ENCODE measurements around the gene ZCCHC17.

Gene ZCCHC17

GRCh38 chr1:31308036-31308435, 11.2 kb downstream of the ZCCHC17 start:
- no peak for FAIRE-seq

- FAIRE-seq, result no peak
Measured at GRCh38 chr1:31310198-31310597, 13.4 kb downstream of the ZCCHC17 start.

DNA sequence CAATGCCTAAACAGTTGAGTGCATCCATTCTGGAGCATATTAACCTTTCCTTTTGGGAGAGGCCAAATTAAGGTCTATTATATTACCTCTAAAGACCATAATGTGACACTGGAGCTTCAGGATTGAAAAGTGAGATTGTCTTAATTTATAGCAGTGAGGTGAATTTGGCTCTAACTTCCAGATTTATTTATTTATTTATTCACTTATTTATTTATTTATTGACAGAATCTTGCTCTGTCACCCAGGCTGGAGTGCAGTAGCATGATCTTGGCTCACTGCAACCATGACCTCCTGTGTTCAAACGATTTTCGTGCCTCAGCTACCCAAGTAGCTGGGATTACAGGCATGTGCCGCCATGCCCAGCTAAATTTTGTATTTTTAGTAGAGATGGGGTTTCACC, 19.1 kb downstream of the ZCCHC17 start:
- FAIRE-seq, result no peak

GRCh38 chr1:31318146-31318545, 21.3 kb downstream of the ZCCHC17 start:
- no peak for FAIRE-seq

- FAIRE-seq, result no peak
Measured at GRCh38 chr1:31324093-31324492, 27.3 kb downstream of the ZCCHC17 start.

GRCh38 chr1:31324992-31325391, 28.2 kb downstream of the ZCCHC17 start:
- FAIRE-seq, result no peak

DNA sequence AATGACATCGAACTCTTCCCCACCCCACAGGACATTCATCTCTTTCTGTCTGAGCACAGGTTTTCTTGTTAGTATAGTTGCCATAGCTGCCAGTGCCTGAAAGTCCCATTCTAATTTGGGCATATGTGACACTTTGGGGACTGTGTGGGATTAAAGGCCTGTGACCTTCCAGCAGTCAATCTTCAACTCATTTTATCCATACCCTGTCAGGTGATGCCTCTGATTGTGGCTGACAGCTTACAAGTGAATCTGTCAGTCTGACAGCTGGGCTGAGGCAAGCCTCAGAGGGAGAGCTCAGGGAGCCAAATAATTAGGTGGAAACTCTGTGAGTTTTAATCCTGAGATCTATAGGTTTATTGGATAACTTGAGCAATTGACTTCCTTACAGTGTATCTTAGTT, 29.6 kb downstream of the ZCCHC17 start:
- no peak for FAIRE-seq

DNA sequence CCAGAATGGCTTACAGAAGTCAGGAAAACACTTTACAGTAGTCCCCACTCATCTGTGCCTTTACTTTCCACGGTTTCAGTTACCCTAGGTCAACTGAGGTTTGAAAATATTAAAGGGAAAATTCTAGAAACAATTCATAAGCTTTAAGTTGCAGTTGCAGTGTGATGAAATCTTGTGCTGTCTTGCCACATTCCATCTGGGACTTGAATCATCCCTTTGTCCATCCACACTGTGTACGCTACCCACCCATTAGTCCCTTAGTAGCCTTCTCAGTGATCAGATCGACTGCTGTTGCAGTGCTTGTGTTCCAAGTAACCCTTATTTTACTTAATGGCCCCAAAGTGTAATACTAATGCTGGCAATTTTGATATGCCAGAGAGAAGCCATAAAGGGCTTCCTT, 30.5 kb downstream of the ZCCHC17 start:
- no peak for FAIRE-seq

GRCh38 chr1:31335007-31335406, 38.2 kb downstream of the ZCCHC17 start:
- peak; percentile 95 for FAIRE-seq

DNA sequence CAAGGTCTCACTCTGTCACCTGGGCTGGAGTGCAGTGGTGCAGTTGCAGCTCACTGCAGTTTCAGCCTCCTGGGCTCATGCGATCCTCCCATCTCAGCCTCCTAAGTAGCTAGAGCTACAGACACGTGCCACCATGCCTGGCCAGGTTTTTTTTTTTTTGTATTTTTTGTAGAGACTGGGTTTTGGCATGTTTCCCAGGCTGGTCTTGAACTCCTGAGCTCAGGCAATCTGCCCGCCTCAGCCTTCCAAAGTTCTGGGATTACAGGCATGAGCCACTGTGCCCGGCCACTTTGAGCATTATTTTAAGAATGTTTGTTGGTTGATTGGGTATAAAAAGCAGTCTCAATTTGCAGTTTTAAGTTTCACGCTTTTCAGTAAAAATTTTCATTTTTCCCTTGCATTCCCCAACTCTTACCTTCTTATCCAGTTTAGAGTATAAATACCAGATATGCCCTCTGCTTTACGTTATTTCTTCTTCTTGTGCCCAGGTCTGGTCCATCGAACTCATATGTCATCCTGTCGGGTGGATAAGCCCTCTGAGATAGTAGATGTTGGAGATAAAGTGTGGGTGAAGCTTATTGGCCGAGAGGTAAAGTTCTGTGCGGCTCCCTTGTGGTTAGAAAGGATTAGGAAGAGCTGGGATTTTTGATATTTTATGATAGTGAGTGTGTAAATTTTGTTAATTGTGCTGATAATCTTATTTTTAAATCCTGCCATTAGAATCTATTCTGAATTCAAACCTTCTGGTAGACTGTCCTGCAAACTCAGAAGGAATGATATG, 40.0 kb downstream of the ZCCHC17 start:
- FAIRE-seq, result no peak

- FAIRE-seq, result no peak
Measured at GRCh38 chr1:31344503-31344902, 47.7 kb downstream of the ZCCHC17 start.

GRCh38 chr1:31345635-31346034, 48.8 kb downstream of the ZCCHC17 start:
- FAIRE-seq, result no peak

DNA sequence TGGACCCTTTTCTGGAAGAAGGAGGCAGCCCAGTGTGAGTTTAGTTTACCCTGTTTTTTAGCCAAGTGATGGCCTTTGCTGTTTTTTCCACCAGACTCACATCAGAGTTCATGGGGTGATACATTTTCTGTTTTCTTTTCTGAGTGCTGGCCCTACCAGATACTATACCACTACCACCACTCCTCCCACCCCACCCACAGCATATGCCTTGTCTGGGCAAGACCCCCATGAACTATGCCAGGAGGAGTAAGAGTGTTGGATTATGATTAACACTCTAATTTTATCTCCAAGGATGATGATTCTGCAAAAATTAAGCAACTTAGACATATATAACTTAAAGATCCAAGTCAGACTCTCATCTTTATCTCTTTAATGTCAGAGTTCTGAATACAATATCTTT, 50.0 kb downstream of the ZCCHC17 start:
- FAIRE-seq, result no peak

DNA sequence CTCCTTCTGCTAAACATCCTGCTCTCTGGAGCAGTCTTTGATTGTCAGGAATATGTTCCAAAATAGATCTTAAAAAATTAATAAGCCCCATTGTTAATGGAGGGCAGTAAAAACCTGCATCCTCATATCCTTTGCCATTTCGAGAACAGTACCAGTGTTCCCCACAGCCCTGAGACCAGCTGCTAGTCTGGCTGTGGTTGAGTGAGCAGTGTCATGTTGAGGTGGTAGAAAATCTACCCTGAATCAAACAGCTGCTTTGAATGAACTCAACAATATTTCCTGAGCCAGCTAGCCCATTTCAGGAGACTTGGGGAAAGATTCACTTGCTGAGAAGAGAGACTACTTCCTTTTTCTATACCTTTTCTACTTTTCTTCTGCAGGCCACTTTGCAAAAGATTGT, 51.6 kb downstream of the ZCCHC17 start:
- no peak for FAIRE-seq

DNA sequence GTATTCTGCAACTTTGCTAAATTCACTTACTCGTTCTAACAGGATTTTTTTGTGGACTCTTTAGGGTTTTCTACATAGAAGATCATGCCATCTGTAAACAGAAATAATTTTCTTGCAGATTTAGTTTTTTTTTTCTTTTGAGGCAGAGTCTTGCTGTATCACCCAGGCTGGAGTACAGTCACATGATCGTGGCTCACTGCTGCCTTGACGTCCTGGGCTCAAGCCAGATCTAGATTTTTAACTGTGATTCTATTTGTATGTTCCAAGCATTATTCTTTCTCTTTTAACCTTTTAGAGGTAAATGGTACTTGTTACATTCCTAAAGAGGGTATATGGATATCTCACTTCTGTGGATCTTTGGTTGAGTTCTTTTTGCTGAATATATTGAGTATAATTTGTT, 57.5 kb downstream of the ZCCHC17 start:
- no peak for FAIRE-seq

GRCh38 chr1:31356427-31356826, 59.6 kb downstream of the ZCCHC17 start:
- FAIRE-seq, result no peak

GRCh38 chr1:31361607-31362006, 64.8 kb downstream of the ZCCHC17 start:
- no peak for FAIRE-seq

GRCh38 chr1:31362032-31362431, 65.2 kb downstream of the ZCCHC17 start:
- no peak for FAIRE-seq

- FAIRE-seq, result no peak
Measured at GRCh38 chr1:31364561-31365250, 67.9 kb downstream of the ZCCHC17 start.

GRCh38 chr1:31366796-31367195, 70.0 kb downstream of the ZCCHC17 start:
- no peak for FAIRE-seq

GRCh38 chr1:31368611-31369107, 71.8 kb downstream of the ZCCHC17 start:
- no peak for FAIRE-seq

- FAIRE-seq, result no peak
Measured at GRCh38 chr1:31370021-31370420, 73.2 kb downstream of the ZCCHC17 start.

DNA sequence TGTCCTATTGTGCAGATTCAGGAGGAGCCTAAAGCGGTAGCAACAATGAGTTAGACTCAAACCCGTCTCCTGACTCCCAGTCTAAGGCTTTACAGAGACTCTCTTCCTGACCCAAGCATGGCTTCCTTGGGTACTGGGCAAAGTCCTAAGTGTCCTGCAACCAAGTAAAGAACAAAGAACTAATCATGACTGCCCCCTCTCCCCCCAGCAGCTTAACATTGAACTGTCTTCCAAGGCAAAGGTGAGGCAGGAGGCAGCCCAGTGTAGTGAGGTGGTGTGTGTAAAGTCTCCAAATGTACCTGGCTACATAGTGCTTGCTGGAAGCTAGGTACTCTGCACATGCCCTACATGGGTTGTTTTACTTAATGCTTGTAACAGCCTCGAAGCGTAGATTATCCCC, 73.7 kb downstream of the ZCCHC17 start:
- no peak for FAIRE-seq

Data from G401.6 (cell line).